ENCODE data around the gene ASTN2.

Gene ASTN2

DNA sequence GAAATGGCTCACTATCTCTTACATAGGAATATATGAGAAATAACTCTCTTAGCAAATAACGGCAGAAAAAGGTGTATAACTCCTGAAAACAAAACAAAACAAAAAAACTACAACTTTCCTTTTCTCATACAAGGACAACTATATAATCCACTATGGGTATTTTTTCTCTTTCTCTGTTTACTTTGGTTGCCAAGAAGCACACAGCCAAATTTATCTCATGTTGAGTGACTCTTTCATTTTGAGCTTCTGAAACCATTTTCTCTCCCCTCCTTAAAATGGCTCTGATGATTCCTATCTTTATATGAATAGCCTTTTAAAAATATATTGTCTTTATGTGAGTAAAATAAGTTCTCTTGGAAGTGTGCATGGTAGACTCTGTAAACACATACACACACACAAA lies 599.0 kb downstream of the ASTN2 start:
- no peaks in the 10 kb centered on the region for H3K9me2 ChIP-seq (ENCODE audit: low read depth, low read length)
- H3K4me1 ChIP-seq (ENCODE audit: insufficient read depth, low read length, severe bottlenecking) = no peaks in the 10 kb centered on the region
- no peaks in the 10 kb centered on the region for H3K79me2 ChIP-seq (ENCODE audit: insufficient read depth, low read length)
- no peaks in the 10 kb centered on the region for H3K36me3 ChIP-seq (ENCODE audit: insufficient read depth, low read length)
- H4K20me1 ChIP-seq (ENCODE audit: insufficient read depth, low read length) = no peaks in the 10 kb centered on the region
- no peak overlapping the region for H3K9ac ChIP-seq (ENCODE audit: low read length)
- no peaks in the 10 kb centered on the region for H3K27me3 ChIP-seq (ENCODE audit: insufficient read depth, low read length)
- TF ChIP-seq, protein P1, sequence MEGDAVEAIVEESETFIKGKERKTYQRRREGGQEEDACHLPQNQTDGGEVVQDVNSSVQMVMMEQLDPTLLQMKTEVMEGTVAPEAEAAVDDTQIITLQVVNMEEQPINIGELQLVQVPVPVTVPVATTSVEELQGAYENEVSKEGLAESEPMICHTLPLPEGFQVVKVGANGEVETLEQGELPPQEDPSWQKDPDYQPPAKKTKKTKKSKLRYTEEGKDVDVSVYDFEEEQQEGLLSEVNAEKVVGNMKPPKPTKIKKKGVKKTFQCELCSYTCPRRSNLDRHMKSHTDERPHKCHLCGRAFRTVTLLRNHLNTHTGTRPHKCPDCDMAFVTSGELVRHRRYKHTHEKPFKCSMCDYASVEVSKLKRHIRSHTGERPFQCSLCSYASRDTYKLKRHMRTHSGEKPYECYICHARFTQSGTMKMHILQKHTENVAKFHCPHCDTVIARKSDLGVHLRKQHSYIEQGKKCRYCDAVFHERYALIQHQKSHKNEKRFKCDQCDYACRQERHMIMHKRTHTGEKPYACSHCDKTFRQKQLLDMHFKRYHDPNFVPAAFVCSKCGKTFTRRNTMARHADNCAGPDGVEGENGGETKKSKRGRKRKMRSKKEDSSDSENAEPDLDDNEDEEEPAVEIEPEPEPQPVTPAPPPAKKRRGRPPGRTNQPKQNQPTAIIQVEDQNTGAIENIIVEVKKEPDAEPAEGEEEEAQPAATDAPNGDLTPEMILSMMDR (IDR thresholded peaks at IDR 0.05; ENCODE audit: low read length) = no peak
- TF ChIP-seq EZH2 (IDR thresholded peaks at IDR 0.05; ENCODE audit: borderline replicate concordance, low read length) = no peak
- H3F3A ChIP-seq (ENCODE audit: insufficient read depth, low read length) = no peaks in the 10 kb centered on the region
- no peak overlapping the region for H3K4me2 ChIP-seq (ENCODE audit: low read length)
- no peak overlapping the region for H3K4me3 ChIP-seq (ENCODE audit: low read depth, low read length, poor library complexity, severe bottlenecking)
- no peak overlapping the region for H2AFZ ChIP-seq (ENCODE audit: low read length)
- no peak overlapping the region for H3K27ac ChIP-seq (ENCODE audit: low read depth, low read length, poor library complexity, severe bottlenecking)
- H3K9me3 ChIP-seq (ENCODE audit: low read length) = no peaks in the 10 kb centered on the region

DNA sequence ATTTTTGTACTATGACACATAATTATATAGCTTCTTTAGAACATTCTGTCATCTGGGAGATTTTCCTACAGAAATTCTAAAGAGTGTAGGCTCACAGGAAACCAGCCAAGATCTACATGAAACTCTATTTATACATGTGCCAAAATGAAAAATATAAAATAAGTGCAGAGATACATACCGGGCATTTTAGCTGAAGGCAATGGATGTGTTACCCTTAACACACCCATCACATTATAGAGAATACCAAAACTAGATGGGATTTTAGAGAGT lies 601.9 kb downstream of the ASTN2 start:
- Histone ChIP-seq H3K79me2 (ENCODE audit: insufficient read depth, low read length) (no peaks in the 10 kb centered on the region), H3K27ac (ENCODE audit: low read depth, low read length, poor library complexity, severe bottlenecking) (no peak overlapping the region), H3K4me3 (ENCODE audit: low read depth, low read length, poor library complexity, severe bottlenecking) (no peak overlapping the region), H3F3A (ENCODE audit: insufficient read depth, low read length) (no peaks in the 10 kb centered on the region), H3K36me3 (ENCODE audit: insufficient read depth, low read length) (no peaks in the 10 kb centered on the region), H3K9ac (ENCODE audit: low read length) (no peak overlapping the region), H3K27me3 (ENCODE audit: insufficient read depth, low read length) (no peaks in the 10 kb centered on the region), H2AFZ (ENCODE audit: low read length) (no peak overlapping the region), H3K4me2 (ENCODE audit: low read length) (no peak overlapping the region), H4K20me1 (ENCODE audit: insufficient read depth, low read length) (no peaks in the 10 kb centered on the region), H3K9me3 (ENCODE audit: low read length) (no peaks in the 10 kb centered on the region), H3K4me1 (ENCODE audit: insufficient read depth, low read length, severe bottlenecking) (no peaks in the 10 kb centered on the region), H3K9me2 (ENCODE audit: low read depth, low read length) (no peaks in the 10 kb centered on the region)
- TF ChIP-seq, protein P1 (IDR thresholded peaks at IDR 0.05; ENCODE audit: low read length) = no peak
- no peak for TF ChIP-seq EZH2 (IDR thresholded peaks at IDR 0.05; ENCODE audit: borderline replicate concordance, low read length)

GRCh38 chr9:116812231-116813030 lies 602.4 kb downstream of the ASTN2 start:
- Histone ChIP-seq H3K27ac (ENCODE audit: low read depth, low read length, poor library complexity, severe bottlenecking) (no peak overlapping the region), H3K79me2 (ENCODE audit: insufficient read depth, low read length) (no peaks in the 10 kb centered on the region), H3F3A (ENCODE audit: insufficient read depth, low read length) (no peaks in the 10 kb centered on the region), H4K20me1 (ENCODE audit: insufficient read depth, low read length) (no peaks in the 10 kb centered on the region), H3K36me3 (ENCODE audit: insufficient read depth, low read length) (no peaks in the 10 kb centered on the region), H3K4me2 (ENCODE audit: low read length) (no peak overlapping the region), H3K9me2 (ENCODE audit: low read depth, low read length) (no peaks in the 10 kb centered on the region), H3K9me3 (ENCODE audit: low read length) (no peaks in the 10 kb centered on the region), H3K4me3 (ENCODE audit: low read depth, low read length, poor library complexity, severe bottlenecking) (no peak overlapping the region), H3K9ac (ENCODE audit: low read length) (no peak overlapping the region), H3K4me1 (ENCODE audit: insufficient read depth, low read length, severe bottlenecking) (no peaks in the 10 kb centered on the region), H3K27me3 (ENCODE audit: insufficient read depth, low read length) (no peaks in the 10 kb centered on the region), H2AFZ (ENCODE audit: low read length) (no peak overlapping the region)
- TF ChIP-seq, protein P1 (IDR thresholded peaks at IDR 0.05; ENCODE audit: low read length) = no peak
- TF ChIP-seq EZH2 (IDR thresholded peaks at IDR 0.05; ENCODE audit: borderline replicate concordance, low read length) = no peak

All from OCI-LY1 (cell line).